Suppressor macrophage (primary cell): ENCODE measurements around the gene PPP3R2.
"Not testable (repeated sequence)": the region's sequence is repeated elsewhere in the genome, so short reads cannot be mapped to it uniquely, and the experiment has no call there.

Source experiments
- DNase-seq, 4 experiments: peaks; one replicate each; pipeline ENCODE4 v3.0.0-alpha.2; 2020 to 2022
- total RNA-seq, 17 experiments: gene quantifications; one replicate each; lab custom pipeline; 2026; ENCODE audit warnings: mixed read lengths in 6 of 17, inconsistent platforms in 3 of 17; lab: John Stamatoyannopoulos, UW

PPP3R2 gene, protein sequence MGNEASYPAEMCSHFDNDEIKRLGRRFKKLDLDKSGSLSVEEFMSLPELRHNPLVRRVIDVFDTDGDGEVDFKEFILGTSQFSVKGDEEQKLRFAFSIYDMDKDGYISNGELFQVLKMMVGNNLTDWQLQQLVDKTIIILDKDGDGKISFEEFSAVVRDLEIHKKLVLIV
- 0 to 1.4 (median 0) reads per million in 17 experiments for total RNA-seq

DNA sequence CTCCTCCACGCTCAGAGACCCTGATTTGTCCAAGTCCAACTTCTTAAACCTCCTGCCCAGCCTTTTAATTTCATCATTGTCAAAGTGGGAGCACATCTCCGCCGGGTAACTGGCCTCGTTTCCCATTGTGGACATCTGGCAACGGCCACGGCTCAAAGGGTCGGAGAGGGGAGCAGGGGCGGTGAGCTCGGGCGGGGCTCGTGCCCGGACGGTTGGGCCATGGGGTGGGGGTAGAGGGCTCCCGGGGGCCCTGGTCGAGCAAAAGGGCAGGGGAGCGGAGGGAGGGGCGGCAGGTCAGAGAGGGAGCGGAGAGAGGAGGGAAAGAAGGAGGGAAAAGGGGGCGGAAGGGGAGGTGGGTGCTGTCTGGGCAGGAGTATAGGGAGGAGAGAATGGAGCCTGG, at the start of gene PPP3R2:
TSS of gene PPP3R2 (minus strand) at position 174 of the 400 bp plus-strand sequence. CDS start at position 126, 48 bp downstream.
- DNase-seq: no peak

DNA sequence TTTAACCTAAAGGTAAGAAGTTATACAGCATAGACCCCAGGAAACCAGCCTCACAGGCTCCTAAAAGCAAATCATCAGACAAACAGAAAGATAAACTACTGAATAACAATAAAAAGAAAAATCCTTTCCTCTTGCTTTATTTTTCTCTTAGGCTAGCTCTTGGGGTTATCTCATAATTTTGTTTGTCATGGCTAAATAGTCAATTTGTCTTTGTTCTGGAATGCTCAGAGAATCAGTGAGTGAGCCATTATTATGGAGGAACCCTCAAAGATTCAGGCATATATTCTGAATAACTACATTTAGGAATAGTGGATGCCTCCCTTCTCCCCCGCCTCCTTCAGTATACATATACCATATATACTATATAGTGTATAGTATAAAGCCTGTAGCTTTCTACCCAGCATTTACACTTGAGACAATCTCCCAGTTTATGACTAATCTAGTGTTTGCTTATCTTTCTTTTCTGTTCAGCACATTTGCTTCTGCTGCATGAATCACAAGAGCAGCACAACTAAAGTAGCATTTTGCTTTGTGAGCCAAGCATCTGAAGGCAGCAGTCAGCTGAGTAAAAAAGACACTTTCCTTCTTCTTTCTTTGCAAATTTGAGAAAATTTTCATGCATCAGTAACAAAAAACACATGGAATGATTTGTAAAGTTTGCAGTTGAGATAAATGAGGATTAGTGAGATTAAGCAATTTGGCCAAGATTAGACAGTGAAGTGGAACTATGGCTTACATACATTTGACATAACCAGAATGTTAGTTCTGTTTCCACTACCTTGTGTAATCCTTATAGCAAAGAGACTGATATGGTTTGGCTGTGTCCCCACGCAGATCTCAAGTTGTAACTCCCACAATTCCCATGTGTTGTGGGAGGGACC, 45.3 kb upstream of the PPP3R2 start:
- no peak for DNase-seq

DNA sequence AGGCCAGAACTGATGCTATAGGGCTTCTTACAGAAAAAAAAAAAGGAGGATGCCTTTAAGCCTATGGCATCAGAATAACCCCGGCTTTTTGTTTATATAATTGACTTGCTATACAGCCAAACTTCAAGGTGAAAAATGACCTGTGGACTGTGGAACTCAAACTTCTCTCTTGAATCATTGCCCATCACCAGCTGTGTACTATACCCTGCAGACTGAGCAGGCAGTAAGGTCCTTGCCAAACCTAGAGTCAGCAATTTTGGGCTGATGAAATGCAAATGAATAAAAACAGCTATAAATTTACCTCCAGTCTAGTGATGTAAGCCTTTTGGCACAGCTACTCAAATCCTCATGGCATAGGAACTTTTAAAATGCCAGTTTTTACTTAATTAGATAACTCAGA, 44.5 kb upstream of the PPP3R2 start:
- DNase-seq: no peak

DNA sequence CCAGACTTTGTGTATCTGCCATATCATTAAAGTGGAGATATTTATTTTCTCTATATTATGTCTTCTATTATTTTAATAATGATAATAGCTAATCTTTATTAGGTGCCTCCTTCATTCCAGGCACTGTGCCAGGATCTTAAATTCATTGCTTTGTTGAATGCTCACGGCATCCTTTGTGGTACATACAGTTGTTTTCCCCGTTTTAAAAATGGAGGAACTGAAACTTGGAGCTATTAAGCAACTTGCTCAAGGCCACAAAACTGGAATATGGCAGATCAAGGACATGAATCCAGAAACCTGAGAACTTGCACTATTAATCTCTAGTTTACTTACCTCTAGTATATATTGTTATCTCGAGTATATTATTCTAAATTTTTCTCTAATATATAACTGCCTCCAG, 41.5 kb upstream of the PPP3R2 start:
- DNase-seq: peak; percentile 11 to 81 (median 46)

DNA sequence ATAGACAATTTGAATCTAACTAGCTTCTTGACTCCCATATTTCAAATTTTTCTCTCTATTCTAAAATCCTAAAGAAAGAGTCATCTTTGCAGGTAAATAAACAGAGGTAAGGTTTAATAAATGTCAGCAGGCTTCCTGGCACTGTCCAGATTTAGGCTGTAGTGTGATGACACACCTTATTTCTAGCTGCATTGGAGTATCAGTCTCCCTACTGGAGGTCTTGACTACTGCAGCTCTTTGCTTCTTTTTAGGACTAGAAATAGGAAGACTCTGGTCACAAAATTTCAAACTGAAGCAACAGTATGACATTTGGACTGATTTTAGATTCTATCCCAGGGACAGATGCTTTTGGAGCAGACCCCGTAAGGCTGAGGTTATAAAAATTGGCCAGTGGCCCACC, 40.7 kb upstream of the PPP3R2 start:
- no peak for DNase-seq

DNA sequence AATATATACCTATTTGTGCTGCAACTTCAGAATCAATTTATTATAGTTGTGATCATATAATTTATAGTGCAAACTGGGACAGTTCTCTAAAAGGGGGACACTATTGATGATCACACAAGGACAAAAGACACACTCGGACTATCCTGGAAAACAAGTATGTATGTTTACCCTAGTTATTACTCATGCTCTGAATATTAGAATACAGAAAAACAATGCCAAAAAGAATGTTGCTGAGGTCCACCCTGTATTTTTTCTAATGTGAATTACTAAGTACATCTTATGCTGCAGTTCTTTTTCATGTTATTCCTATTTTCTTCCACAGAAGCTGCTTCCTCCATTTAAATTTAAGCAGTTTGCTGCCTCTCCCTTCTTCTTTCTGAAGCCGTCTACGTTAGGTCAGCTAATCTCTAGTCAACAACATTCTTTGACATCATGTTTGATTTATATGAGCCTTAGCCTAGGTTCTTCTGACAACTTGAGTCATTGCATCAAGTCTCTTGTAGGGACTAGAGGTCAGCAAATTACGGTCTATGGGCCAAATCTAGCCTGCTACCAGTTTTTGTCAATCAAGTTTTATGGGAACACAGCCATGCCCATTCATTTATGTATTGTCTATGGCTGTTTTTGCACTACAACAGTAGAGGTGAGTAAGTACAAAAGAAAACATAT, 40.1 kb upstream of the PPP3R2 start:
- DNase-seq: no peak

DNA sequence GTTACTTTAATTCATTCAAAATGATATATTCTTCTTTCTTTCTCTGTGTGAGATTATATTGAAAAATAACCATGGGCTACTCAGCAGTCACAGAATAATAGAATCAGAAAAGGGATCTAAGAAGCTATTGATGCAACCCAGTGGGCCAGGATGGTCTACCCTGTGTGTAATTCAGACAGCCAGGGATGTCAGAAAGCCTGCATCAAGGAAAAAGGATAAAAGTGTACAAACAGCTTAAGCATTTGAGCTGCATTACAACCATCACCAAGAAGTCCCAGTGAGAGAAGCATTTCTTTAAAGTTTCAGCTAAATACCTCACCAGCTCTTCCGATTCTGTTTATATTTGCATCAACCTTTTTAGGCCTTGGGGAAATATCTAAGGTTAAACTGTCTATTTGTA, 37.8 kb upstream of the PPP3R2 start:
- DNase-seq: no peak

DNA sequence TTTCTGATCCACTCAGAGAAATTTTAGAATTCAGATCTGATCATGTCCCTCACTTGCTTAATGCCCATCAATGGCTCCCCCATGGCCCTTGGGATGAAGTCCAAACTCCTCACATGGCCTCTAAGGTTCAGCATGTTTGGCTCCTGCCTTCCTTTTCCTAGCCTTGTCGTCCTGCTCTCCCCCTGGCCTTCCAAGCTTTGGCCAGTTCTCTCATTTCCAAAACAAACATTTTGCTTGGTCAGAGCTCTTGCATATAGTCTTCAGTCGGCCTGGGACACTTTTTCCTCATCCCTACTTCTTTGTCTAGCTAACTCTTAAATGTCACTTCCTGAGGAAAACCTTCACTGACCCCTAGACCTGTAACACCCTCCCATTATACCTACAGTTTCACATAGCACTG, 37.1 kb upstream of the PPP3R2 start:
- no peak for DNase-seq

DNA sequence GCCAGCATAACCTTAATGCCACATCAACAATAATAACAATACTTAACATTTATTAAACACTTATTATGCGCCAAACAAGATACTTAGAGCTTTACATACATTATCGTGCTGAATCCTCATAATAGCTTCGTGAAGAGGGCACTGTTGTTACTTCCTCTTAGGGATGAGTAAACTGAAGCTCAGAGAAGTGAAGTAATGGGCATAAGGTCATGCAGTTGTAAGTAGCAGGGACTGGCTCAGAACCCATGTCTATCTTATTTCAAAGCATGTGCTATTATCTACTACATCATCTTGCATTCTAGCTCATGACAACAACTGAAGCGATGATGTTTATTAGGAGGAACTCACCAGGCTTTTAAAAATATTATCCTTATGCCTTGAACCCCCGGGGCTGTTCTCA, 34.9 kb upstream of the PPP3R2 start:
- peak; percentile 48 to 84 (median 67) for DNase-seq

DNA sequence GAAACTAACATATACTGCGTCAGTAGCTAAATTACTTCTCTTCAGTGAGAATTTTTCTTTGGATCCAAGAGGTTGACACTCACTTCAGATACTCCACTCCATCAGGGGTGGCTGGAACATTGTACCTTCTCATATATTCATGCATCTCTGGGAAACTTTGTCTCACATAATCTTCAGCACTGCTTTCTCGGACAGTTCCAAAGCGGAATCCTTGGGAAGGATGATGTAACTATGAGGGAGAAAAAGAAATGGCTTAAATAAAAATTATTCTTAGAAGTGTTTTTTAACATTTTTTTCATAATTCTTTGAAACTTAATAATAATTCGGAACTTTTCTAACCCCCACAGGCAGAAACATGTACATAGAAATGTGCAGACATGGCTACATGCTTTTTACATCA, 33.4 kb upstream of the PPP3R2 start:
- DNase-seq: peak in 1 of 4 experiments; percentile 25

DNA sequence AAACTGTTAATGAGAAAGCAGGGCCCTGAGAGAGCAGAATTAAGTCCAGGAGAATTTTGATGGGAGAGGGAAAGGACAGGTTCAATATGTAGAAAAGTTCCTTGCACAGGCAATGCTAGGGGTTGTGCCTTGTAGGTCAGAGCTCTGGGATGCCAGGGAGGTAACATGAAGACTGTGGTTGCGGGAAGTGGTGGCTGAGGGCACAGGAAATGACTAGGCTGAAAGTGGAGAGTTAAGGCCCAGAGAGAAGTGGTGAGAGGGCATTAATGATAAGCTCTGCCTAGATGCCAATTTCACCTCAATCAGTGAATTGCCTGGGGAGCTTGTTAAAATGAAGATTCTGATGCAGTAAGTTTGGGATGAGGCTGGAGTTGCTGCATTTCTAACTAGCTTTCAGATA, 31.5 kb upstream of the PPP3R2 start:
- DNase-seq: peak in 3 of 4 experiments; percentile 18 to 37 (median 25)

DNA sequence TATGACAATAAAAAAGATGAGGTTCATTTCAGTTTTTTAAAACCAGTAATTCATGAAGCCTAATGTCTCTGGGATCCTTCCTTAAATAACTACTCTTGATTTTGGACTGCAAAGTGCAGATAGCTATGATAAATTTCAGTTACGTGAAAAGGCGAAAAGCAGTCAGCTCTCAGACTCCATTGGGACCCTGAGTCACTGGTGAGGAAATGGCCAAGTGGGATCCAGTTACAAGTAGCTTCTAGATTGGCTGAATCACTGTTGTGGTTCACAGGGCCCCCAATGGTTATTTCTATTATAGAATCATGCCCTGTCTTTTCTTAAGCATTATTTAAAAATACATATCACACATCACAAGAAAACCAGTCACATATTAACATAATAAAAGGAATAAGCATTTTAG, 31.1 kb upstream of the PPP3R2 start:
- DNase-seq: no peak

DNA sequence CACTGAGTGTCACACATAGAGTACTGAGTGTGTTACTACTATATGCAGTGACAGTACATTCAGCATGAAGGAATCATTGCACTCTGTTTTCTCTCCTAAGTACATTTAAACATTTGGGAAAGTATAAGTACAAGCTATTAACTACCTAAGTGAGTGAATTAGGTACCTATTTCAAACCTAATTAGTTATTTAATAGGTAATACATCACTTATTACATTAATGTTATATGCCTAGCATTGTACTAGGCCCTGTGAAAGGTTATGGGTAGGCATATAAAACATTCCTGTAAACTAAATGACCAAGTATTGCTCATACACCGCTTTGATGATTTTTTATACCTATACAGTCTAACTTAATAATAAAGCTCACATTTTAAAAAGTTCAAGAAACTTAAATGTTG, 25.7 kb upstream of the PPP3R2 start:
- no peak for DNase-seq

DNA sequence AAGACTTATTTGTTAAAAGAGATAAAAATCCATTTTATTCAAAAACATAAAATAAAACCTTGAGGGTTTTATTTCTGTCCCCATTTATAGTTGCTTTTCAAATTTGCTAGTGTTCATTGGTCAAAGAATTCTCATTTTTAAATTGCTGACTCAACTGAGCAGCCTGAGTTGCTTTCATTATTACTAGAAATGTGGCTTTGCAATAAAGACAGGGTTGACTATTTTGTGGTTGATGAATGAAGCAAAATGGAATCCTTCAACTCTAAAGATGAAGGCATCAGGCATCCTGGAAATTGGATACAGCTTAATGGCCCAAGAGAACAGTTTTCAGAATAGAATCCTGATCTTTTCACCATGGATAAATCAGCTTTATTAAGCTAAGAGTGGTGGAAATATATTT, 23.9 kb upstream of the PPP3R2 start:
- no peak for DNase-seq

DNA sequence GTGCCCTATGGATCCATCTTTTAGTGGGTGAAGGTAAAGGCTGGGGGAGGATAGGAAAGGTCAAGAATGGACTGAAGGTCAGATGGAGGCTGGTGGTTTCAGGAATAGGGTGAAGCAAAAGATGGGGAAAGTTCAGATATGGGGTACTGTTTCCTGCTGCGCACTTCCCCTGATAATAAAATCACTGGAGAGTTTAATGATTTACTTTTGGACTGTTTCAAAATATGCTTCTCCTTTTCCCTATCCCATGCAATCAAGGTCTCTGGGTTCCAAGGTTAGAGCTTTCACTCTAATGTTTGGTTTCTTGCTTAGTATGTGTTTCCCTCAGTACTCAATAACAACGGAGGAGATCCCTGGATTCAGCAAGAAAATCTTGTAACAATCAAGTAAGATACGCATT, 10.8 kb upstream of the PPP3R2 start:
- no peak for DNase-seq

DNA sequence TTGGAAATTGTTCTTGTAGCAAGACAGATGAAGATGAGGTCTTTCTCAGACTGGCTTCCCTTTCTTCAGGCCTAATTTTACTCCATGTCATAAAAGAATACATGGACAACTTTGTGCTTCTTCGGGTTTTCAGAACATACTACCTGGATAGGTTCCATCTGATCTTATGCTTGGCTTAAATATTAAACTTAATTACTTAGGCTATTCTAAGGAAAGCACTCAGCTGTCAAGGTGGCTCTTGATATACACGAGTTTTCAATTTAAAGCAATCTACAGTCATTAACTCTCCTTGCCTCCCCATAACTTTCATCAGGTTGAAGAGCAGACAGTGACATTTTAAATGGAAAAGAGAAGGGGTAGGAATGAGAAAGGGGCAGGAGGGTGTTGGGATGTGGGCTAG, 9.5 kb upstream of the PPP3R2 start:
- DNase-seq: no peak

DNA sequence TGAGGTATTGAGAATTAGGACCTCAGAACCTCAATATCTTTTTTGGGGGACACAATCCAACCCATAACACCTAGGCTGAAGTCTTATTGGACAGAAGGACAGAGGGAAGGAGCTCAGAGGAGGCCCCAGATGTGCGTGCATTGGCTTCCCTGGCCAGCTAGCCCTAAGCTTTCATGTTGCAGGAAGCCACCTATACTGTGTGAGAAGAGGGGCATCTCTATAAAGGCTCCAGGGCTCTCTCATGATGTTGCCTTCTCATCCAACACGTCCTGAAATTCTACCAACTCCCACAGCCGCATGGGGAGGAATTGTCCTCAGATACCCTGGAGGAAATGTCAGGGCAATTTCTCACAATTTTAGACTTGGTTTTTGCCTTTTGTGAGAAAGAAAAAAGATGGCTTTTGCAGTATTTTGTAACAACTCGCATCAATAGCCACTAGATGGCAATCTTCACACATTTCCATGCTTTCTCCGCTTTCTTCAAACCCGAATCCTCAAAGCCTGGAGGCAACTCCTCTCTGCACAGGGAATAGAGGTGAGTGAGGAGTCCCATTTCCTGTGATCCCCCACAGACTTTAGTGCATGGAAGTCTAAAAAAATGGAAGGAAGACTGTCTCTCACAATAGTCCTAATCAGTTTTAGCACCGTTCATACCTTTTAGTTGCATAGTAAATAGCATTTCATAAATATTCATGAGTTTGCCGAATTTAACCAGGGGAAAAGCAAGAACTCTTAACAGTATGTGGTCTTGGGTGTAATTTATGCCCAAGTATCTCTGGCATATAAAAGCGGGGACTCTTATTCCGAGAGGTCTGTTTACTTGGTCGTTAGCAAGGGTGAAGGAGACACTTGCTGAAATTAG, 7.4 kb upstream of the PPP3R2 start:
- peak; percentile 43 to 81 (median 58) for DNase-seq

DNA sequence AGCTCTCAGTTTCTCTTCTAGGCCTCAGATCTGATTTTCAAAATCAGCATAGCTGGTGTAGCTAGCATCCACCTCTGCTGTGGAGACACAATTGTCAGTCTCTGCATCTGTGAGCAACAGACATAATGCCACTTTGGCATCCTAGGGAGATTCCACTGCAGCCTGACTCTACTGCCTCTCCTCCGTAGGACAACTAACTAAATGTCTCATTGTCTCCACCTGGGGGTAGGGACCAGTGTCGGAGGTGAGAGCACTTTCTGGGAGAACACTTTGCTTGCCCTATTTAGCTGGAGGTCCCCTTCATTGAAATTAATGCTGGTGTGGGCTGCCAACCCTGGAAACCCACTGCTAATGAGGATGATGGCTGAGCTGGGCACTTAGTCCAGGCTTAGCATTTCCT, 1.4 kb downstream of the PPP3R2 start:
- no peak for DNase-seq

DNA sequence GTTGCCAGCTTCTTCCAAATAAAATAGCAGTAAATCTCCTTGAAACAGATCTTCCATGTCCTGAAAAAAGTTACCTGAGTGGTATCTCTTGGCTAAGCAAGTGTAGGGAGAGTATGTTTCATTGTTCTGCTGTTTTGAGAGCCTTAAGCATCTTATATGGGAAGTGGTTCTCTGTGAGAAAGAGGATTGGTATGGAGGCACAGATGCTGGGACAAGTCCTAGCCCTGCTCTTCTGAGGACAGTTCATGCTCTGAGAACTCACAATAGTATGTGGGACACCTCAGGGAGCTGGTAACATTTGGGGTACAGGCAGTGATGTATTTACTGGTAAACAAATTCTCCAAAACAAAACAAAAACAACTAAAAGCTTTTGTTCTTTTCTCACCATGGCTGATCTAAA, 2.0 kb downstream of the PPP3R2 start:
- no peak for DNase-seq

DNA sequence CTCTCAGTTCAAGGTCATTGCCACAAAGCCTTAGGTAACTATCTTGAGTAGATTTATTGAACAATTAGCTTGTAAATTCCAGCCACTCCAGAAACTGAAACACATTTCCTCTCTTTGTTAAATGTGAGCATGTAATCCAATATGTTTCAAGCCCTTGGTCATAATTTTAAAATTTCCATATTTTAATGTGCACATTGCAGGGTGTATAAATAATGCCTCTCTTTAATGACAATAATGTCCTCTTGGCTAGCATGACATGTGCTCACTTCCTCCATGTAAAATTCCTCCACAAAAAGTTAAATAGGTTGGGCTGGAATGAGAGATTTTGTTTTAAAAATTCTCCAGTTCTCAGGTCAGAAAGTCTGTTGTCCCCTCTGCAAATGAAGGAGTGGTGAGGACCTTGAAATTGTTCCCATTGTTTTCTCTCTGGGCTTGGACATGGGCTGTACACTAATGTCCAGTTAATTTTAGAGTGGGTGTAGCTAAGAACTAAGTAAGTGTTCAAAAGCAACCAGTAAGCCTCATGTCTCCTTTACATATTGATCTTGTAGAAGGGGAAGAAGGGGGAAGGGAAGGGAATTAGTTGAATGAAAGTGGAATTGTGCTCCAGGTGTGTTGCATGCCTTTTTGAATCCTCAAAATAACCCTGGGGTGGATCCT, 2.9 kb downstream of the PPP3R2 start:
- DNase-seq: no peak

DNA sequence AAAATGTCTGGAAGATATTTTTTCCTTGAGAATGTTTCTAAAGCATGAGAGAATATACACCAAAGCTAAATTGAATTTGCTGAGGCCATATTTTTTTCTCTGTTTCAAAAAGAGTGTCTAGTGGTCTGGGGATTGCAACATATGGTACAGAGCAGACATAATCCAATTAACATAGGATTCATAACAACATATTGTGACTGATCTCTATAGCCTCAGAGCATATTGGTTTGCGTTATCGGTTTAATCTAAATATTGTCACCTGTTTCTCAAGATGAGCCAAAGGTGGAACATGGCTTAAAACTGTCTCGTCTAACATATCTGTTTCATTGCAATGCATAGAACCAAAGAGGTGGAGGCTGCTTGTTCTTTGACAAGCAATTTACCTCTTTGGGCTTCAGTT, 3.9 kb downstream of the PPP3R2 start:
- DNase-seq: no peak

DNA sequence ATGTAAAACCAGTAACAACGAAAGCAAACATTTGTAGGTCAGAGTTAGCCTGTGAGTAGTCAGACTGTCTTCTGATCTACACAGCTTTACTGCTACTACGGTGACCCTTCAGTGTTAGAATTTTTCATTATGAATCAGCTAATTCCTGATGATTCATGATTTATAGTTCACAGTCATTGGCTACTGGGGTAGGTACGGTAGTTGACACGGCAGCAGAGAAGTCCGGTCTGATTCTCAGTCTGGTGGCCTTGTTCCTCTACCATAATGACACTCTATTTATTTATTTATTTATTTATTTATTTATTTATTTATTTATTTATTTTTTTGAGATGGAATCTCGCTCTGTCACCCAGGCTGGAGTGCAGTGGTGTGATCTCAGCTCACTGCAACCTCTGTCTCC, 4.7 kb downstream of the PPP3R2 start:
- DNase-seq: not testable (repeated sequence)
